Stomach (tissue), 4 donors: Measurements from ENCODE around the gene ZNF532.

Experiments
- CTCF ChIP-seq, 7 experiments: fragments of 450-650 bp in 4 of 7; fragments of 200-600 bp in 3 of 7; sonication (generic) in 3 of 7; IDR thresholded peaks; one replicate each; pipeline ENCODE4 v1.5.1; 2016 to 2019; ENCODE audit warnings: antibody characterized with exemption in 7 of 7, control low read depth in 2 of 7, mild to moderate bottlenecking in 1 of 7
- EP300 ChIP-seq: sonication (generic); formaldehyde crosslinking; IDR thresholded peaks from one replicate; pipeline ENCODE4 v1.6.1; 2017; ENCODE audit warnings: antibody characterized with exemption
- POLR2A ChIP-seq, 4 donors: fragments of 450-650 bp; IDR thresholded peaks; one replicate each; pipeline ENCODE4 v1.6.1; 2016; ENCODE audit warnings: antibody characterized with exemption in 4 of 4, control low read depth in 2 of 4, mild to moderate bottlenecking in 1 of 4, moderate library complexity in 1 of 4

- TF ChIP-seq CTCF (IDR thresholded peaks at IDR 0.05) (no peak), POLR2A (IDR thresholded peaks at IDR 0.05) (no peak), EP300 (no peak)
Measured at GRCh38 chr18:58896734-58897508, 32.2 kb downstream of the ZNF532 start.
